Hindlimb muscle (tissue), 1 donor: Measurements from ENCODE around the gene DNMT3L. TPM values are rescaled to one million over a fixed set of nuclear protein-coding genes. Genes with fewer than 3 reads are reported as not detected.
"Not testable (repeated sequence)": the region's sequence is repeated elsewhere in the genome, so short reads cannot be mapped to it uniquely, and the experiment has no call there.

Source experiments
- DNase-seq: peaks from one replicate; pipeline ENCODE4 v3.0.0-alpha.2; 2013
- polyA plus RNA-seq: library from polyadenylated mRNA; unstranded; fragments of 120-200 nt; gene quantifications from one replicate; pipeline ENCODE4 v1.2.1, GENCODE V29; 2013; ENCODE audit not compliant: insufficient read length

DNMT3L gene
- polyA plus RNA-seq, 1 donor: not detected

GRCh38 chr21:44294391-44295162 lies 32.9 kb upstream of the DNMT3L start:
- DNase-seq: peak; percentile 76

GRCh38 chr21:44293551-44294231 lies 32.0 kb upstream of the DNMT3L start:
- DNase-seq: no peak

GRCh38 chr21:44292812-44293195 lies 31.1 kb upstream of the DNMT3L start:
- no peak for DNase-seq

GRCh38 chr21:44291936-44292811 lies 30.5 kb upstream of the DNMT3L start:
- DNase-seq: no peak

- no peak for DNase-seq
Measured at GRCh38 chr21:44291078-44291935, 29.6 kb upstream of the DNMT3L start.

GRCh38 chr21:44290327-44291077 lies 28.8 kb upstream of the DNMT3L start:
- DNase-seq: no peak

- DNase-seq: no peak
Measured at GRCh38 chr21:44289381-44290010, 27.8 kb upstream of the DNMT3L start.

- DNase-seq: no peak
Measured at GRCh38 chr21:44288251-44289110, 26.8 kb upstream of the DNMT3L start.

GRCh38 chr21:44286716-44287632 lies 25.3 kb upstream of the DNMT3L start:
- no peak for DNase-seq

GRCh38 chr21:44286086-44286715 lies 24.5 kb upstream of the DNMT3L start:
- DNase-seq: no peak

- DNase-seq: no peak
Measured at GRCh38 chr21:44285138-44285992, 23.7 kb upstream of the DNMT3L start, which contains the start of gene AIRE. TSS of gene AIRE (plus strand) at chr21:44285876. CDS start at chr21:44286007, 131 bp downstream.

GRCh38 chr21:44283948-44284347 lies 22.3 kb upstream of the DNMT3L start:
- DNase-seq: no peak

GRCh38 chr21:44283211-44283785 lies 21.6 kb upstream of the DNMT3L start:
- DNase-seq: not testable (repeated sequence)

GRCh38 chr21:44282370-44282769 lies 20.7 kb upstream of the DNMT3L start:
- no peak for DNase-seq

GRCh38 chr21:44281801-44282200 lies 20.1 kb upstream of the DNMT3L start:
- DNase-seq: no peak
